Lower leg skin (tissue), 4 donors: ENCODE data around the gene OST4. TPM values are rescaled to one million over a fixed set of nuclear protein-coding genes. Genes with fewer than 3 reads are reported as not detected.
"Not testable (repeated sequence)": the region's sequence is repeated elsewhere in the genome, so short reads cannot be mapped to it uniquely, and the experiment has no call there.

Experiments used
- DNase-seq, 2 donors: peaks; one replicate each; pipeline ENCODE4 v3.0.0-alpha.2; 2019; ENCODE audit warnings: low spot score in 2 of 2
- H3K4me3 ChIP-seq: fragments of 200-600 bp; sonication (generic); 2 replicates; pipeline ENCODE4 v1.5.1; 2017; ENCODE audit warnings: mild to moderate bottlenecking, low read depth; ENCODE audit not compliant: poor library complexity, severe bottlenecking
- CTCF ChIP-seq, 3 donors: fragments of 450-650 bp; IDR thresholded peaks; one replicate each; pipeline ENCODE4 v1.5.1; 2016; ENCODE audit warnings: antibody characterized with exemption in 3 of 3, mild to moderate bottlenecking in 3 of 3, moderate library complexity in 2 of 3
- POLR2A ChIP-seq, 2 donors: fragments of 450-650 bp; IDR thresholded peaks; one replicate each; pipeline ENCODE4 v1.6.1; 2016 to 2017; ENCODE audit warnings: antibody characterized with exemption in 2 of 2, mild to moderate bottlenecking in 1 of 2, moderate library complexity in 1 of 2
- WGBS, 2 donors: methylation state at CpG; one replicate each; pipeline ENCODE4 v1.1.5; 2018; 5-methylcytosine and 5-hydroxymethylcytosine counted together
- intact Hi-C: fragments of 100-400 bp; cut with DNase I; formaldehyde crosslinking; loops from one replicate; pipeline ENCODE4 v1.15.0; 2023; ENCODE audit warnings: low total_unique reads
- total RNA-seq, 4 donors: library from RNA; depleted of rRNA; stranded (reverse); fragments of >200 nt; gene quantifications; one replicate each; pipeline ENCODE4 v1.1.0, GENCODE V29; 2016

The OST4 gene
- total RNA-seq, 4 donors from 2014 or later: 144 to 236 (median 195) TPM

- intact Hi-C loops: loop anchor here (5.0 kb wide), 1 partner anchor 104 kb away; the partner anchor contains the start of gene MAPRE3
- no peak for DNase-seq
- 77 to 81% methylated on average over 4 of the region's 4 CpGs for WGBS, 2 donors
- TF ChIP-seq CTCF (IDR thresholded peaks at IDR 0.05) (no peak), POLR2A (IDR thresholded peaks at IDR 0.05) (no peak)
- H3K4me3 ChIP-seq: no peak overlapping the region
These were observed 4.9 kb upstream of the OST4 start for GRCh38 chr2:27076323-27076722.

- intact Hi-C loops: loop anchor here (5.0 kb wide), 1 partner anchor 103 kb away; the partner anchor contains the start of gene MAPRE3
- DNase-seq, H3K4me3 ChIP-seq: not testable (repeated sequence)
- 79 to 89% methylated on average over 6 of the region's 6 CpGs for WGBS, 2 donors
These were observed 4.1 kb upstream of the OST4 start for GRCh38 chr2:27075566-27075871.

- intact Hi-C loops: loop anchor here (5.0 kb wide), 1 partner anchor 103 kb away; the partner anchor contains the start of gene MAPRE3
- H3K4me3 ChIP-seq: no peak overlapping the region
- no peak for DNase-seq
- WGBS, 2 donors: 69 to 72% methylated on average over 4 of the region's 4 CpGs
- TF ChIP-seq POLR2A (IDR thresholded peaks at IDR 0.05): no peak
- no peak for TF ChIP-seq CTCF (IDR thresholded peaks at IDR 0.05)
These were observed 3.5 kb upstream of the OST4 start for GRCh38 chr2:27074738-27075565.

GRCh38 chr2:27073782-27074181, 2.3 kb upstream of the OST4 start:
- intact Hi-C loops: no loop called here
- H3K4me3 ChIP-seq: no peak overlapping the region
- TF ChIP-seq POLR2A (IDR thresholded peaks at IDR 0.05) (no peak), CTCF (IDR thresholded peaks at IDR 0.05) (no peak)
- WGBS, 2 donors: 40 to 57% methylated on average over 2 of the region's 2 CpGs
- no peak for DNase-seq

GRCh38 chr2:27072920-27073319, 1.5 kb upstream of the OST4 start:
- DNase-seq: no peak
- 89% methylated on average over 5 of the region's 5 CpGs for WGBS, 2 donors
- TF ChIP-seq CTCF (IDR thresholded peaks at IDR 0.05) (no peak), POLR2A (IDR thresholded peaks at IDR 0.05) (no peak)
- no peak overlapping the region for H3K4me3 ChIP-seq
- intact Hi-C loops: no loop called here

- TF ChIP-seq POLR2A (IDR thresholded peaks at IDR 0.05) (no peak), CTCF (IDR thresholded peaks at IDR 0.05) (no peak)
- intact Hi-C loops: no loop called here
- WGBS, 2 donors: 9 to 11% methylated on average over 31 to 34 of the region's 34 CpGs
- peak overlapping the region; percentile 36 for H3K4me3 ChIP-seq
- DNase-seq: peak in 1 of 2 donors; percentile 90
These were observed 756 bp upstream of the OST4 start for GRCh38 chr2:27071990-27072830.
